GM21526 (cell line): ENCODE data around the gene SERINC5.

Experiments
- ATAC-seq: cut with Tn5 transposase; IDR thresholded peaks from one replicate; pipeline ENCODE4 v1.9.1; 2021; ENCODE audit warnings: moderate library complexity; ENCODE audit not compliant: unreplicated experiment, low FRiP score

The SERINC5 gene

DNA sequence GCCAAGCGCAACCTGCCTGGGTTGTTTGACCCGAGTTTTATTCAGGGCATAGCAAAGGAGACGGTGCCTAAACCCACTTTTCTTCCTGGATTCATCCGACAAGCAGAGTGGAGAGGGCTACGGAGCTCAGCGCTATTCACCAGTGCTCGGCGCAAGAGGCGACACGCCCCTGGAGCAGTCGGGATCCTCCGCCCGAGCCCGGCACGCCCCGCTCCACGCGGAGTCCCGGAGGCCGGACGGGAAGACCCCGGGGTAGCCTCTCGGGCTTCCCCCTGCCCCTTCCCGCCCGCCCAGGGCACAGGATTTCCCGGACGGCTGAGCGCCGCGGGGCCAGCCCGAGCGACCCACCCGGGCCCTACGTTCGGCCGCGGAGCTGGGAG is 427 bp downstream of the SERINC5 start:
- peak; percentile 31 for ATAC-seq

DNA sequence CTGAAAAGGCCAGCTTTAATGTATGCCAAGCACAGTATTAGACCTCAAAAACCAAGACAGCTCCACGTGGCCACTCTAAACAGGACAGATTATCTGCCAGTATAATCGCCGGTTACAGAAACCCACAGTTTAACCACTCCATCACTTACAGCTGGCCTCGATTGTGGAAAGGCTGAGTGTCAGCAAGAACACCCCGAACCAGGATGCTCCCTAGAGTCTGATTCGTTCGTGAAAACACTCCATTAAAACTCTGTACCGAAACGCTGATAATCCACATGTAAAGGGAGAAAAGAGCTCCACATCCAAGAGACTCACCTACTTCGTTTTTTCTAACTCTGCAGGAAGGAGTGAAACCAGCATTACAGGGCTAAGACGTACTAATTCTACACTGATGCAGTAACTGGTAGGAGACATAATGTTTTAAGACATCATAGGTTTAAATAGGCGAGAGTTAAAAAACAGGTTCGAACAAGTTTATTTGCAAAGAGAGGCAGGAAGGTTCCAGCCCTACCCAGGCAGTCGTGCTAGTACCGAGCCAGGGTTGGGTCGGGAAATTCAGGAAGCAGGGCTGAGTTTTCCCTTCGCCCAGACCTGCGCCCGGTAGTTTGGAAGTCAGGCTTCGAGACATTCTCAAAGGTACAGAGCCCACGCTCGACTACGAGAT is 949 bp downstream of the SERINC5 start:
- ATAC-seq = no peak

DNA sequence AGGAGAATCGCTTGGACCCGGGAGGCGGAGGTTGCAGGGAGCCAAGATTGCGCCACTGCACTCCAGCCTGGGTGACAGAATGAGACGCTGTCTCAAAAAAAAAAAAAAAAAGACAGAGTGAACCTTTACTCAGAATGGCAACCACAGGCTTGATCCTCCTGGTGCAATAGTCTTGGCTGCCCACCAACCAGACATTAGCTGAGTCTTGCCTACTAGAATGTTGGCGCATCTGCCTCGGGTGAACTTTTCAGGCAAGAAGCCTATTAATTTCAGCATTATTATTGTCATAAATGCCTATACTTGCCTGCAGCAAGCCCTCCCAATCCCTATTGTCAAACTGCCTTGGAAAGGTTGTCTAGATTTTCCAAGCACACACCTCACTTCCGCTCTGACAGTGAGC is 4.2 kb downstream of the SERINC5 start:
- no peak for ATAC-seq

DNA sequence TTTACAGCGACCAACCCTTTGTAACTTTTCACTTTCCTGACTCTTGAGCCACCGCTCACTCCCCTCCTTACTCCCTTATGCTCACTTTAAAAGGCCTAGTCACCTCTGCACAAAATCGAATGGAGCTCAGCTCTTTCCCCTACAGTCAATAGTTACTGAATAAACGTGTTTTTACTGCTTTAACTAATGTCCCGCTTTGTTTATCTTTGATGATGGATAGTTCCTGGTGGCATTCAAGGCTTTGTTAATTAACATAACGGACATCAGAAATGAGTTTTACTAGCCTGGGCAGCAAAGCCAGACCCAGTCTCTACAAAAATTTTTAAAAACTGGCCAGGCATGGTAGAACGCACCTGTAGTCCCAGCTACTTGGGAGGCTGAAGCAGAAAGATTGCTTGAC is 5.0 kb downstream of the SERINC5 start:
- no peak for ATAC-seq

DNA sequence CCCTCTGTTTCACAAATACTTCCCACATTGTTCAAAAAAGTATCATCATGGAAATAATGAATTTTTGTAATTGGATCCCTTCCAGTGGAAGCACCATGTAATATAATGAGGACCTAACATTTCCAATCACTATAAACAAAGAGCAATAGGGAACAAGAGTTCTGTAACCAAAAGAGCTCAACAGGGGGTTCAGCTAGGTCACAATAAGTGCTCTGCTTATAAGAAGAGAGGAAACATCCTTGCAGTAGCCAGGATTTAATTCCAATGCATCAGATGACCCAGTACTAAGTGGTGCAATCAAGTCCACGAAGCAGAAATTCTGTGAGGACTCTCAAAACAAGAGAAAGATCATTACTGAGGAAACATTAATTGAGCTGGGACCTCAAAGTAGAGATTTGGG is 5.9 kb downstream of the SERINC5 start:
- ATAC-seq = no peak

DNA sequence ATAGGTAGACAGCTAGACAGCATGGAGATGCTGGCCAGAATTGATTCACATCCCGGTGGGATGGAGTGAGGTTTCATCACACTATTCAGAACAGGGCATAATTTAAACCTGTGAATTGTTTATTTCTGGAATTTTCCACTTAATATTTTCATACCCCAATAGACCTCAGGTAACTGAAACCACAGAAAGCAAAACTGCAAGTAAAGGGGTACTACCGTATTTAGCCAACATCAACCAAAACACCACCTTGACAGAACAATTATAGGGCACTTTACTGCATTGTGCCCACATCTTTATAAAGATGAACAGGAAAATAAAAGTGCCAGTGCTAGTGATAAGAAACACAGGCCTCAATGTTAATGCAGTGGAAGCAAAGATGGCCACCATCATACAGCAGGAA is 7.5 kb downstream of the SERINC5 start:
- no peak for ATAC-seq

DNA sequence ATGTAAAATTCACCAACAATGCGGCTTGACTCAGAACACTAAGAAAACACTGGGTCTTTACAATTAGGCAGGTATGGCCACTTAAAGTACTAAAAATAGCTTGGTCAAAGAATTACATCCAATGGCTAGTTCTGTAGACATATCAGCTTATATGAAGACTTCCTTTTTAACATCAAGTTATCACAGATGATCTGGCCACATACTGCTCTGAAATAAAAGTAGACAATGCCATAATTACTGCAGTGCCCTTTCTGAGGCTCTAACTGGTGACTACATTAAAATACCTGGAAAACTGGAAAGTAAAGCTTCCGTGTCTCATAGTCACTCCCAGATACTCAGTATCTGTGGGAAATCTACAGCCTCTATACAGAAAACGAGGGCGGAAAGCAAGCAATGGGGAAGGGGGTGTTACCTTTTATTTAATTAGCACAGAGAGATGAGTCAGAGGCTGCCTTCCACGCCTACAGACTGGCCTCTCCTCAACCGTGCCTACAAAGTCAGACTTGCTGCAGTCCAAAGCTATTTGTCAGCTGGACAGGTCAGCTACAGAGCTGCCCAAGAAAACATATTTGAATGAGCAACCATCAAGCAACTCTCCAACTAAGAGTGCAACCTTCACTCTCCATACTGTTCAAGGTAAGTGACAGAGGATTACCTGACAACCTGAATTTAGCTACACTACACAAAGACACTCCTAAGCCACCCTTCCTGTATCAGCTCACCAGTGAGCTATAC is 8.7 kb downstream of the SERINC5 start:
- no peak for ATAC-seq

DNA sequence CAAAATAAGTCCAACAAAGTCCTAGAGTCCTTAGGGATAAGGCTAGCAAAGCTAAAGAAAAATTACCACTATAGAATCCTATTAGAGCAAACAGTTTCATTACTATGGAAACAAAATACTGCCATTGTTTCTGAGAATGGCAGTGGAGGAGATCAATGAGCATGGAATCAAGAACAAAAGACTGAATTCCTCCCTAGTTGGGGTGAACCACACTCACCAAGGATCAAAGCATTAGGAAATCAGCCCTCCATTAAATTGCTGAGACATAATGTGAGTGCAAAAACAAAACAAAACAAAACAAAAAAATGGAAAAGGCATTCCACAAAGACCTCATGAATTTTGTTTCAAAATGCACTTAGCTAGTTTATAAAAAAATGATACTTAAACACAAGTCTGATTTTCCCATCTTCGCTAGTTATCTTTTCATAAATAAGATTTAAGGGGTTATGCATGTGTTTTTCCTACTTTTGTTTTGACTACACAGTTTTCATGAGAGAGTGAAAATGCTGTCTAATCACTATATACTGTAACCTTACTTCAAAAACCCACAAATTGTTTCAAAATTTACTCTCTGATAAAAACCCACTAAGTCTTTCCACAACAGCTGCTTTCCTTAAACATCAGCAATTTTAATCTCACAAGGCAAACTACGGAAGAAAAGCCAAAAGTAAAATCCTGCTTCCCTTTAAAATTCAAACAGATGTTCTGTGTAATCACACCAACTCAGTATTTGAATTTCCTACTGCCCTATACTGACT is 9.7 kb downstream of the SERINC5 start:
- ATAC-seq = no peak

DNA sequence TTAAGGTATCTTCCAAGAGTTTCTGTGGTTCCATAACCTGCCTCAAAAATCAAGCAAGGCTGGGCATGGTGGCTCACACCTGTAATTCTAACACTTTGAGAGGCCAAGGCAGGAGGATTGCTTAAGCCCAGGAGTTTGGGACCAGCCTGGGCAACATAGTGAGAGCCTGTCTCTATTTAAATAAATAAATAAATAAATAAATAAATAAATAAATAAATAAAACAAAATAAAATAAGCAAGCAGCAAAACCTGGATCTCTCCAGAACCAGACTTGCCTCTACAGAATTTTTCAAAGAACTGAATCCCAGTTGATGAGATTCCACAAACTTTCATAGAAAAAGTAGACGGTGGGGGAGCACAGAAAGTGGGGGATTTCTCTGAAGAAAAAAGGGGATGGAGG is 12.3 kb downstream of the SERINC5 start:
- ATAC-seq = no peak

DNA sequence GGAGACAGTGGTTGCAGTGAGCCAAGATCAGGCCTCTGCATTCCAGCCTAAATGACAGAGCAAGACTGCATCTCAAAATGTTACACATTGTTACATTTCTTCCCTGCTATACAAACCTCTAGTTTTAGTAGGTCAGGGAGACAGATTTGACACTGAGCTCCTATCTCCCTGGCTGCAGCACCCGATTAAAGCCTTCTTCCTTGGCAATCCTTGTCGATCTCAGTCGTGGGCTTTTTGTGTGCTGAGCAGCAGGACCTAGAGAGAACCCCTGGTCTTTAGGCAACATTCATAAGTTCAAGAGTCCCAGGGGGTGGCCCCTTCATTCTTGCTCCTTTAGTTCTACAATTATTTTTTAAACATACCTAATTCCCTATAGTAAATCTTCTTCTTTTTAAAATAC is 13.0 kb downstream of the SERINC5 start:
- no peak for ATAC-seq

DNA sequence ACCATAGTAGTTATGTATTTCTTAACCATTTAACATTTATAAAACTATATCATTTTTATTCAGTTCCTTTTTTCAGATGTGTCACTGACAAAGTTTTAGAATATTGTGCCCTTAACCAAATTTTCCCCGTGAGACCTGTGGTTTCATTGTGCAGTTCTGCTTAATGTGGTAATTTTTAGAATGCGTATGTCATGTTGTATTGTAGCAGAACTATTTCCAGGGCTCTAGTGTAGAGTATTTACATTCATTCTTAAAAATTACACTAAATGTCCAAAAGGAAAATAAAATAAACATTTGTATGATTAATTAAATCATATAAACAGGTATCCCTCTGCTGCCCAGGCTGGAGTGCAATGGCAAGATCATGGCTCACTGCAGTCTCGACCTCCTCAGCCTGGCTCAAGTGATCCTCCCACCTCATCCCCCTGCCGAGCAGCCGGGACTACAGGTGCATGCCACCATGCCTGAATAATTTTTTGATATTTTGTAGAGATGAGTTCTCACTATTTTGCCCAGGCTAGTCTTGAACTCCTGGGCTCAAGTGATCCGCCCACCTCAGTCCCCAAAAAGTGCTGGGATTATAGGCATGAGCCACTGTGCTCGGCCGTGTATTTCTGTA is 15.4 kb downstream of the SERINC5 start:
- no peak for ATAC-seq

DNA sequence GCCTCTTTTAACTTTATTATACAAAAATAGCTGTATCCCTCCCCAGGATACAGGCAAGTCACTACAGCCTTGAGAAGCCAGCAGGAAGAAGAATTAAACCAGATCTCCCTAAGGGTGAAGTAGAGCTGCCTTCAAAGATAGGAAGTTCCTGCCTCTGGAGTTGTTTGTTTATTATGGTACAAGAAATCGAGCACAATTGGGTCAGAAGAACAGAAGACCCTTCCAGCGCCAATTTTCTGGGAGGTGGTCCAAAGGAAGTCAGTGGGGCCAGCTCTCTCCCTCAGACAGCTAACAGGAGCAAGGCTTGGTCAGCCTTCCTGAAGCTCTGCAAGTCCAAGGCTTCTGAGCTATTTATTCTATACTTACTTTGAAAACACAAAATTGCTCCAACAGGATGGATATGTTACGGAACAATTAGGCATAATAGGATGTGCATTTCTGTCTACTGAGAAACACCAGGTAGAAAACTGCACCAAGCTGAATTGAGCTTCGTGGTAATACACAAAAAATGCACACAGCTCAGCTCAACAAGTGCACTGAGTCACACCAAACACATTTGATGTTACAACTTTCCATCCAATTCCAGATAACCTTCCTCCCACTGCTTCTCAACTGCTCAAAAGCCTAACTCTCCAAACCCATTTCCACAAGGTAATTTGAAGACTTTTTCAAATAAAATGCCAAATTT is 16.0 kb downstream of the SERINC5 start:
- no peak for ATAC-seq

DNA sequence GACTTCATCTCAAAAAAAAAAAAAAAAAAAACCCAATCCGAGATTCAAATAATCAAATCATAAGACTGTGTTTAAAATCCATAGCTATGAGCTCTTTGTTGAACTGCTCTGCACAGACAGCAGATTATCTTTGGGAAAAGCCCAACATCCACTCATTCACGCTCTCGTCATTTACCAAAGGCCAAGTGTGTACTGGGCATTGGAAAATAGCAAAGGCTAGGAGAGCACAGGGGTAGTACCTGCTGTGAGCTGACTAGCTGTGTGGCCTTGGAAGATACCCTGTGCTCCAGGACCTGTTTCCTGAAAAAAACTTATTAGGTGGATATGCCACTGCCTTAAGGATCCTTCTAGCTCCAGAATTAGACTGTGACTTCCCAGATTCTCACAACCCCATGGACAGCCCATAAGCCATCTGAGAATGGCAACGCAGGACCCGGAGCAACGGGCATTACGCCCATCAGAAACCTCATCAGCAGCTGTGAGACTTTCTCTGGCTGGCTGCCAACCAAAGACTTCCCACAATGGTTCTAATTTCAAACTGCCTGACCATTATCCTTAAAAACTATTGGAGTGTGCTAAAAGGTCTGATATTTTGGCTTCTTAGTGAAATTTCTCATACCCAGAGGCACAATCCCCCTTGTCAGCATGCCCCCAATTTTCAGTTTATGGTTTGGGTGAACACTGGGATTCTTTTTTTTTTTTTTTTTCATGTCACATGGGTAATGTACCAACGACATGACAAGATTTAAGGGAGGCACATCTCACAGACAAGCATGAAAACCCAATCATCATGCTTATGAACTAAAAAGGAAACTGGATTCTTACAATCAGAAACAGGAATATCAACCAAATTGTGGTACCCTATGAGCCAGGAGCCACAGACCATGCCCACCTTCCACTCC is 16.8 kb downstream of the SERINC5 start:
- no peak for ATAC-seq

DNA sequence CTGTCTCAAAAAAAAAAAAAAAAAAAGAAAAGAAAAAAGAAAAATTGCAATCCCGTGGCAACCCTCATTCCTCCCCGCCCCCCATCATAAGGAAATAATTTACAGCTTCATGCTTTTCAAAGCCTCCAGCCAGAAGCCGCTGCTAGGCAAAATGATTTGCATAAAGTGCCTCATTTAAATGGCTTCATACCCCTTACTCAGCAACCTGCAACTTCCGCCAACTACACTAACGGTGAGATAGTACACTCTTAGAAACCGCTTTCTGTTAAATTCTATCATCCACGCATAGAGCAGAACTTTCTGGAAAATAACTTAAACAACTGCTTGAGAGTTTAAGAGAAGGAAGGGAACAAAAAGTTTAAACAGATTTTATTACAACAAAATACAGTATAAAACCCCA is 17.8 kb downstream of the SERINC5 start:
- ATAC-seq = no peak

DNA sequence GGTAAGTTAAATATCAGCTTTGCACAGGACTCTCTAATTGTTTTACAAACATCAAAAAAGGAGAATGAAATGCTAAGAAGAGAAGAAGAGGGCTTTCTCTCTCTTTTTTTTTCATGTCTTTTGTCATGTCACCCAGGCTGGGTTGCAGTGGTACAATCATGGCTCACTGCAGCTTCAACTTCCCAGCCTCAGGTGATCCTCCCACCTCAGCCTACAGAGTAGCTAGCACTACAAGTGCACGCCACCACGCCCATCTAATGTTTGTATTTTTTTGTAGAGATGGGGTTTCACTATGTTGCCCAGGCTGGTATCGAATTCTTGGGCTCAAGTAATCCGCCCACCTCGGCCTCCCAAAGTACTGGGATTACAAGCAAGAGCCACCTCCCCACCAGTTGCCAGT is 18.6 kb downstream of the SERINC5 start:
- ATAC-seq = no peak

DNA sequence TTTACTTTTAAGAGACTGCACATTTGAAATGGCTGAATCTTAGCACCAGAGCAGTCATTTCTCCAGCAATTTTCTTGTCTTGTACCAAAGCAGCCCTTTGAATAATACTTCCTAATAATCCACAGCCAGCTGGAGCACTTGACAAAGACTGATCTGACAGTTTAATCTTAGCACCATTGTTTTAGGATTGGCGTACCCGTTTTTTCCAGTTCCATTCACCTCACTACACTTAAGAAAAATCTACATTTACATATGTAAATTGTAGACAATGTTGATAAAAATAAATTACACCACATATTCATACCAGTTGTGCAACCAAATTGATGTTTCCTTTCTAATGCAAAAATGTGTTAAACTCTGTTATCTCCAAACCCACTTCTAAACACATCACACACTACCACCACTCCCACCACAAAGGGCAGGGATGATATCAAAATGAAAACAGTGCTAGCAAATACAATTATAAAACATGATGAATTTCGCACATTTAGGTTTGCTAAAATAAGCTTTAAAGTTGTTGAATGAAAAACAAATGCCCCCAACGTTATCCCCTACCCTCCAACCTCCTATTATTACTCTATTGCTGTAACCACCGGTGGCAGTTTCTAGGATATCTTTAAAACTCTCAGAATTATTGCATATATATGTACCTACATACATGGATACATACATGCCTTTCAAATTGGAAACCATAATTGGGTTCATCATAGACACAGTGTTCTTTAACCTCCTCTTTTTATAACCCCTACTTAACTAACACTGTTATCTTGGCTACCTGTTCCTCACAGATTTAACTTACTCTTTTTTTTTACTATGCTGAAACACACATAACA is 21.5 kb downstream of the SERINC5 start:
- ATAC-seq = no peak

DNA sequence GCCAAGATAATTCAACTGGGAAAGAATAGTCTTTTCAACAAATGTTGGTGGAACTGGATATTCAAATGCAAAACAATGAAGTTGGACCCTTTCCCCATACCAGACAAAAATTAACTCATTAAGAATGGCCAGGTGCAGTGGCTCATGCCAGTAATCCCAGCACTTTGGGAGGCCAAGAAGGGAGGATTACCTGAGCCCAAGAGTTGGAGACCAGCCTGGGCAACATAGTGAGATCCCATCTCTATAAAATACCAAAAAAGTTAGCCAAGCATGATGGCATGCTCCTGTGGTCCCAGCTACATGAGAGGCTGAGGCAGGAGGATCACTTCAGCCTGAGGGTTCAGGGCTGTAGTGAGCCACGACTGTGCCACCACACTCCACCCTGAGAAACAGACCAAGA is 24.2 kb downstream of the SERINC5 start:
- no peak for ATAC-seq

DNA sequence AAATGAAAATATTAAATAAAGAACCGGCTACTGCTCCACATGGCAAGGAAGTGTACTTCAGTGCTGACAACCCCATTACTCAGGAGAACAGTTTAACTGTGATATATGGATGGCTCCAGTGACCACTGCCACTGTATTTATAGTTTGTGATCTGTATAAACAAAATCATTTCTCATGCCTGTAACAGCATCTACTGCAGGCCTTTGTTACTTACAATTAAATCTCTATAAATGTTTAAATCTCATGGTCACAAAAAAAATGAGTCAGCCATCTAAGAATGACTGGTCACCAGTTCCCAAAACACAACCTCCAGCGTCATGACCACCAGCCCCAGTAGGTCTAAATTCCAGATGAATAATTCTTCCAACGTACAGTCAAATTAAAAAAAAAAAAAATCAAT is 24.6 kb downstream of the SERINC5 start:
- ATAC-seq = no peak
